ENCODE results near the gene AGTRAP. TPM values are rescaled to one million over a fixed set of nuclear protein-coding genes. Genes with fewer than 3 reads are reported as not detected.

AGTRAP gene
- total RNA-seq, 6 experiments from 2014 or later, result 31.4 to 41.4 (median 33.6) TPM

- peaks cover 15% of the 10 kb centered on the region for H3K4me1 Mint-ChIP-seq (ENCODE audit: low read depth)
- H3K27me3 Mint-ChIP-seq (ENCODE audit: insufficient read depth), result no peaks in the 10 kb centered on the region; the same call in 1 of the 2 replicates
- no peak overlapping the region for H3K27ac Mint-ChIP-seq
- no peak overlapping the region for H3K4me3 Mint-ChIP-seq
- no peak for TF ChIP-seq CTCF (IDR thresholded peaks at IDR 0.05)
- H3K9me3 Mint-ChIP-seq, result no peaks in the 10 kb centered on the region
- DNase-seq, result no peak
- H3K36me3 Mint-ChIP-seq (ENCODE audit: low read depth), result no peaks in the 10 kb centered on the region; the same call in 1 of the 2 replicates
Measured at GRCh38 chr1:11738096-11738495, 2.2 kb downstream of the AGTRAP start.

GRCh38 chr1:11738783-11739182 is 2.8 kb downstream of the AGTRAP start:
- Mint-ChIP-seq H3K9me3 (no peaks in the 10 kb centered on the region), H3K4me3 (no peak overlapping the region), H3K4me1 (ENCODE audit: low read depth) (peaks cover 15% of the 10 kb centered on the region), H3K27ac (no peak overlapping the region), H3K27me3 (ENCODE audit: insufficient read depth) (no peaks in the 10 kb centered on the region; the same call in 1 of the 2 replicates), H3K36me3 (ENCODE audit: low read depth) (no peaks in the 10 kb centered on the region; the same call in 1 of the 2 replicates)
- DNase-seq, result no peak
- TF ChIP-seq CTCF (IDR thresholded peaks at IDR 0.05), result no peak

- H3K27ac Mint-ChIP-seq, result no peak overlapping the region
- no peak overlapping the region for H3K4me3 Mint-ChIP-seq
- H3K36me3 Mint-ChIP-seq (ENCODE audit: low read depth), result no peaks in the 10 kb centered on the region; the same call in 1 of the 2 replicates
- H3K4me1 Mint-ChIP-seq (ENCODE audit: low read depth), result peaks cover 15% of the 10 kb centered on the region
- H3K27me3 Mint-ChIP-seq (ENCODE audit: insufficient read depth), result no peaks in the 10 kb centered on the region; the same call in none of the 2 replicates
- DNase-seq, result no peak
- no peaks in the 10 kb centered on the region for H3K9me3 Mint-ChIP-seq
- TF ChIP-seq CTCF (IDR thresholded peaks at IDR 0.05), result no peak
Measured at GRCh38 chr1:11740258-11741192, 4.6 kb downstream of the AGTRAP start.

GRCh38 chr1:11741482-11741881 is 5.5 kb downstream of the AGTRAP start:
- TF ChIP-seq CTCF (IDR thresholded peaks at IDR 0.05), result no peak
- H3K4me1 Mint-ChIP-seq (ENCODE audit: low read depth), result peaks cover 24% of the 10 kb centered on the region
- no peaks in the 10 kb centered on the region; the same call in 1 of the 2 replicates for H3K36me3 Mint-ChIP-seq (ENCODE audit: low read depth)
- H3K27ac Mint-ChIP-seq, result no peak overlapping the region
- no peak for DNase-seq
- H3K27me3 Mint-ChIP-seq (ENCODE audit: insufficient read depth), result no peaks in the 10 kb centered on the region; the same call in none of the 2 replicates
- H3K4me3 Mint-ChIP-seq, result no peak overlapping the region
- no peaks in the 10 kb centered on the region for H3K9me3 Mint-ChIP-seq

- Mint-ChIP-seq H3K27ac (no peak overlapping the region), H3K4me1 (ENCODE audit: low read depth) (peaks cover 25% of the 10 kb centered on the region), H3K4me3 (no peak overlapping the region), H3K27me3 (ENCODE audit: insufficient read depth) (no peaks in the 10 kb centered on the region; the same call in none of the 2 replicates), H3K9me3 (no peaks in the 10 kb centered on the region), H3K36me3 (ENCODE audit: low read depth) (no peaks in the 10 kb centered on the region; the same call in 1 of the 2 replicates)
- no peak for DNase-seq
- TF ChIP-seq CTCF (IDR thresholded peaks at IDR 0.05), result no peak
Measured at GRCh38 chr1:11741919-11742558, 6.1 kb downstream of the AGTRAP start.
